SH-SY5Y (cell line): ENCODE measurements around the gene FBXO44.

Experiments
- GATA2 ChIP-seq: IDR thresholded peaks from 2 replicates; pipeline ENCODE4 v1.6.1; 2011; ENCODE audit warnings: mild to moderate bottlenecking, low read depth, low read length
- GATA3 ChIP-seq: IDR thresholded peaks from 2 replicates; pipeline ENCODE4 v1.6.1; 2011; ENCODE audit warnings: low read depth, mild to moderate bottlenecking, low read length, moderate library complexity

Gene FBXO44

DNA sequence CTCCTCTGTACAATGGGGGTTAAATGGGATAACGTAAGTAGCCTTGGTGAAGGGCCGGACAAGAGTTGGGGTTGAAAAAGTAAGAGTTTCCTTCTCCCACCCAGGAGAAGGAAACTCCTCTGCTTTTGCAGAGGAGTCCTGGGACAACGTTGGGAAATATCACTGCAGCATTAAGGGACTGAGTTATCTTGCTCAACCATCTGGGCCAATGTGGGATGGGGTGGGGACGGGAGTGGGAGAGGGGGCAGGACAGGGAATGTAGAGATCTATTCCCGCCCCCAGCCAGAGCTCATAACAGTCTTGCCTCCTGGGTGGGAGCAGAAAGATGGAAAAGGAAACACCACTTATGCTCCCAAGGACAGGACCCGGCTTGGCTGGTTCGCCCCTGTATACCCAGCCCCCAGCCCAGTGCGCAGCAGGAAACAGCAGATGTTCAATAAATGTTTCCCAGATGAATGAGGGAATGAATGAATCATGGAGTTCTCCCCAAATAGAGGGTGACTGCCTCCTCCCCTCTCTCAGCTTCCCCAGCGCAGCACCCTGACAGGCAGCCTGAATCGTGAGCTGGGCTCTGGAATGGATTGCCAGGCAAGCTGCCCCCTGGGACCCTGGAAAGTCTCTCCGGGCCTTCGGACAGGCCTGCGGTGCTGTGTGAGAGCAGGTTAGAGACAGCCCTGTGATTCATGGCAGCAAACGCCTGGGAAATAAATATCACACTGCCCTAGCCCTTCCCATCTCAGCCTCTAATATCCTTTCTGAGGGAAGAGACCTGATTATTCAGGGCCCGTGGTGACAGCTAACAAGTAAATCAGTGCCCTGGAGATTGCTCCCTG lies 25.3 kb upstream of the FBXO44 start:
- TF ChIP-seq GATA3 (no peak), GATA2 (peak; percentile 60)

GRCh38 chr1:11634365-11635192 lies 20.1 kb upstream of the FBXO44 start:
- TF ChIP-seq GATA3, result no peak
- TF ChIP-seq GATA2, result no peak

DNA sequence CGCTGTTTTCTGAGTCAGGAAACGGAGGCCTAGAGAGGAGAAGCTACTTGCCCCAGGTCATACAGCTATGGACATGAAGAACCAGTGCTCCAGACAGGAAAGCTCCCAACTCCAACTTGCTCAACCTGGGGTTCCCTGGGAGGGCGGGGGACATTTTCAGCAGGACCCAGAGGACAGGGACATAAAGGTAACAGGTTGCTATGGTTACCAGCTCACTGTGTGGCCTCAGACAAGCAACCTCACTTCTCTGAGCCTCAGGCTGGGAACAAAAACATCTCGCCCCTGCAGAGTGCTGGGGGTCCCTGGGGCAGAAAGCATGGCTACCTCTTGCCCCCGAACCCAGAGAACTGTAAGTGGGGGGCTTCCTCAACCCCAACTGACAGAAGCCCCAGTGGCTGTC lies 16.6 kb upstream of the FBXO44 start:
- TF ChIP-seq GATA3, result no peak
- no peak for TF ChIP-seq GATA2

DNA sequence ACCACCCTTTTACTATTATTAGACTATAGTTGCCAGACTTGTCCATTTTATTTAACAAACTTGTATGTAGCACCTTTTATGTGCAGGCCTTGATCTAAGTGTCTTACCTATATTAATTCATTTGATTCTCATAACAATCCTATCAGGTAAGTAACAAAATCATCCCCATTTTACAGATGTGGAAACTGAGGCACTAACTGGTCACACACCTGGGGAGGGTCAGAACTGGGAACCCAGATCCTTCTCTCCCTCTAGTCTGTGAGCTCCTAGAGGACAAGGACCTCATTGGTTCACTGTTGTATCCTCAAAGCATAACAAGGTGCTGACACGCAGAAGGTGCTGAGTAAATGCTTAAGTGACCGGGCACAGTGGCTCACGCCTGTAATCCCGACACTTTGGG lies 15.3 kb upstream of the FBXO44 start:
- TF ChIP-seq GATA3 (no peak), GATA2 (no peak)

DNA sequence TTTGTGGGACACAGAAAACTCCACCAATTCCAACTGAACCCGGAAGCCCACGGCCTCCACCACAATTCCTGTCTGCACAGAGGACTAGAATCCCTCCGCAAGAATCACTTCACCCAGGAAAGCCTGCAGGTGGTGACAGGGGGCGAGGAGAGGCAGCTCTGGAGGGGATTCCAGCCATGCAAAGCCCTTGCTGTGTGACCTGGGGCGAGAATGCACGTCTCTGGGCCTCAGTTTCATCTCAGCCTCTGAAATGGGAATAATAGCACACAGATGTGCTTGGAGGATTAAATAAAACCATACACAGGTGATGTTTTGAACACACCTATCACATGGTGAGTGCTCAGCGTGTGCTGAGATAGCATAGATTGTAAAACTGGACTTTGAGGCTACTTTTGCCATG lies 14.6 kb upstream of the FBXO44 start:
- TF ChIP-seq GATA3, result no peak
- no peak for TF ChIP-seq GATA2

GRCh38 chr1:11640944-11641343 lies 13.7 kb upstream of the FBXO44 start:
- TF ChIP-seq GATA2 (no peak), GATA3 (no peak)

DNA sequence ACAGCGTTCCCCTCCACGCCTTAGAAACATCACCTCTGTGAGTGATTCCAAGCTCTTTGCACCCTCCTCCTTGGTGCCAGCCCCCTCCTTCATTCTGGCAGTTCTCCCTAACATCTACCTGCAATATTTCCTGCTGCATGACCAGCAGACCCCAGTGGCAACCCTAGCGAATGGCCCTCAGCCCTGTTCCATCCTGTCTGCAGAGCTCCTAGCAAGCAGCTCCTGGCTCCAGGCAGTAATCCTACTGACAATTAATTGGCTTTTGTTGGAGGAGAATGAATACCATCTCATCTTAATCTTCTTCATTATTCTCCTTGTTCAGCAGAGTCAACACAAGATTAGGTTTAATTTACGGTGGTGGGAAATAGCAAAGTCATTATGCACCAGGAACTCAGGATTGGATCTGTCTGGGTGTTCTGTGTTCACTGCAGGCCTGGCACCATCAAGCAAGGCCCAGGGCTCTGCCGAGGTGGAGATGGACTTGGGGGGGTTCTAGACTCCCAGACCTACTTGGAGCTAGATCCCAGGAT lies 12.8 kb upstream of the FBXO44 start:
- TF ChIP-seq GATA2 (no peak), GATA3 (no peak)

DNA sequence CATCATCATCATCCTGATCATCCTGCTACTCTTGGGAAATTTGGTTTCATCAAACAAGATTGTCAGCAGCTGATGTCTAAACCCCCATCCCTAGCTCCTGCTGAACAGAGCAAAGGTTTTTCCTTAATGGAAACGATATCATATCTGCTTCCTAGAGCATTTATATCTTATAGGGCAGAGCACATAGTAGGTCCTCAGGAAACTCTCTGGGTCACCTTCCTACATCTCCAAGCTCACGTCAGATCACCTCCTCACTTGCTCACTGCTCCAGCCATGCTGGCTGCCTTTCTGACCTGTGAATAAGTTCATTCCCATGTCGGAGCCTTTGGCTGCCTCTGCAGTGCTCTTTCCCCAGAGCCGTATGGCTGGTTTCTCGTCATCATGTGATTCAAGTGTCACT lies 10.9 kb upstream of the FBXO44 start:
- no peak for TF ChIP-seq GATA3
- TF ChIP-seq GATA2, result no peak

GRCh38 chr1:11645270-11645669 lies 9.4 kb upstream of the FBXO44 start:
- no peak for TF ChIP-seq GATA3

- TF ChIP-seq GATA2, result no peak
- no peak for TF ChIP-seq GATA3
These were observed 8.9 kb upstream of the FBXO44 start for GRCh38 chr1:11645670-11646265.

- TF ChIP-seq GATA3 (no peak), GATA2 (no peak)
These were observed 8.4 kb upstream of the FBXO44 start for GRCh38 chr1:11646317-11646716.

- no peak for TF ChIP-seq GATA3
These were observed 7.3 kb upstream of the FBXO44 start for GRCh38 chr1:11647333-11647732.

DNA sequence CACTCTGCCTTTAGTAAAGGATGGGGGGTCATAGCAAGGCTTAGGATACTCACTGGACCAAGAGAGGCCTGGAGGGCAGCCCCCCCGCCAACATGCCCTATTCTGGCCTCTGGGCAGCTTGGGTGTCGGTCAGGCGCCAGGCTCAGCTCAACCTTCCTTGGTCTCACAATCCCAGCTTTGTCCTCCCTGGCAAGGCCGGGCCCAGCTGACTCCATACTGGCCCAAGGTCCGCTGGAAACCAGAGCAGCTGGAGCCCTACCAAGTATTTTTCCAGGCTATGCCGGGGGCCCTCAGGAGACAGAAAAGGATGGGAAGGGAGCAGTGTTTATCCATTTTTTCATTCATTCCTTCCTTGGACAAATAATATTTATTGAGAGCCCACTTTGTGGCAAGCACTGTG lies 6.6 kb upstream of the FBXO44 start:
- TF ChIP-seq GATA2 (no peak), GATA3 (no peak)

GRCh38 chr1:11648732-11649158 lies 5.9 kb upstream of the FBXO44 start:
- no peak for TF ChIP-seq GATA3
- no peak for TF ChIP-seq GATA2

GRCh38 chr1:11649237-11649623 lies 5.4 kb upstream of the FBXO44 start:
- no peak for TF ChIP-seq GATA2
- no peak for TF ChIP-seq GATA3
